ENCODE measurements around the gene CYFIP1. TPM values are rescaled to one million over a fixed set of nuclear protein-coding genes. Genes with fewer than 3 reads are reported as not detected.

CYFIP1 gene
- total RNA-seq, 3 donors from 2014 or later (not counting 1 experiment from before 2014, with no cell fraction given) = 6.4 to 9.2 (median 8.8) TPM

DNA sequence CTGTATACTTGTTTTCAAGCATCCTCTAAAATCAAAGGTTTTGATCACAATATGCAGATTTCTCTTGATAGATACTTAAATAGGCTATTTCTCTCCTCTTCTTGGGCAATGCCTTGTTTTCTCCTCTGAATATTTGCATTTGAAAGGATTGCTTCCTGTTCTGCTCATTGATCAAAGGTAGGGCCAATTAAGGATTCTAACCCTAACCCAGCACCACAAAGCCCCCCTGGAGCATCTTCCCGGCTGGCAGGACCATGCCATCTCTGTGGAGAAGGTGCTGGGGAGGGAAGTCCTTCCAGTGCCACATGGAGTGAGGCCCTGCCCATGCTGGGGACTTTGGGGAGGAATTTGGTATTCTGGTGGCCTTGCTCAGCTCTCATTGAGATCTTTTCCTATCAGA lies 153.0 kb downstream of the CYFIP1 start:
- no peak for ATAC-seq
- no CpG with 5 or more reads among the region's 1 CpG for WGBS (ENCODE audit: insufficient coverage)
- Mint-ChIP-seq H3K4me1 (no peaks in the 10 kb centered on the region), H3K9me3 (no peaks in the 10 kb centered on the region), H3K36me3 (peaks cover 7% of the 10 kb centered on the region), H3K4me3 (no peak overlapping the region), H3K27me3 (ENCODE audit: low read depth in 2 of 2) (no peaks in the 10 kb centered on the region), H3K27ac (no peak overlapping the region)
- Histone ChIP-seq H3K27me3 (ENCODE audit: control insufficient read depth, insufficient read depth, low read length) (no peaks in the 10 kb centered on the region), H3K4me3 (ENCODE audit: low read length) (no peak overlapping the region), H3K9me3 (ENCODE audit: control insufficient read depth, insufficient read depth, low read length) (no peaks in the 10 kb centered on the region), H3K27ac (ENCODE audit: low read length) (no peak overlapping the region), H3K36me3 (ENCODE audit: control insufficient read depth, insufficient read depth, low read length) (peaks cover 17% of the 10 kb centered on the region), H3K4me1 (ENCODE audit: control insufficient read depth, insufficient read depth, low read length) (no peaks in the 10 kb centered on the region)
- TF ChIP-seq, protein P1, sequence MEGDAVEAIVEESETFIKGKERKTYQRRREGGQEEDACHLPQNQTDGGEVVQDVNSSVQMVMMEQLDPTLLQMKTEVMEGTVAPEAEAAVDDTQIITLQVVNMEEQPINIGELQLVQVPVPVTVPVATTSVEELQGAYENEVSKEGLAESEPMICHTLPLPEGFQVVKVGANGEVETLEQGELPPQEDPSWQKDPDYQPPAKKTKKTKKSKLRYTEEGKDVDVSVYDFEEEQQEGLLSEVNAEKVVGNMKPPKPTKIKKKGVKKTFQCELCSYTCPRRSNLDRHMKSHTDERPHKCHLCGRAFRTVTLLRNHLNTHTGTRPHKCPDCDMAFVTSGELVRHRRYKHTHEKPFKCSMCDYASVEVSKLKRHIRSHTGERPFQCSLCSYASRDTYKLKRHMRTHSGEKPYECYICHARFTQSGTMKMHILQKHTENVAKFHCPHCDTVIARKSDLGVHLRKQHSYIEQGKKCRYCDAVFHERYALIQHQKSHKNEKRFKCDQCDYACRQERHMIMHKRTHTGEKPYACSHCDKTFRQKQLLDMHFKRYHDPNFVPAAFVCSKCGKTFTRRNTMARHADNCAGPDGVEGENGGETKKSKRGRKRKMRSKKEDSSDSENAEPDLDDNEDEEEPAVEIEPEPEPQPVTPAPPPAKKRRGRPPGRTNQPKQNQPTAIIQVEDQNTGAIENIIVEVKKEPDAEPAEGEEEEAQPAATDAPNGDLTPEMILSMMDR (IDR thresholded peaks at IDR 0.05) = no peak
- no peak for DNase-seq
- intact Hi-C loops (cut with micrococcal nuclease) = no loop called here

DNA sequence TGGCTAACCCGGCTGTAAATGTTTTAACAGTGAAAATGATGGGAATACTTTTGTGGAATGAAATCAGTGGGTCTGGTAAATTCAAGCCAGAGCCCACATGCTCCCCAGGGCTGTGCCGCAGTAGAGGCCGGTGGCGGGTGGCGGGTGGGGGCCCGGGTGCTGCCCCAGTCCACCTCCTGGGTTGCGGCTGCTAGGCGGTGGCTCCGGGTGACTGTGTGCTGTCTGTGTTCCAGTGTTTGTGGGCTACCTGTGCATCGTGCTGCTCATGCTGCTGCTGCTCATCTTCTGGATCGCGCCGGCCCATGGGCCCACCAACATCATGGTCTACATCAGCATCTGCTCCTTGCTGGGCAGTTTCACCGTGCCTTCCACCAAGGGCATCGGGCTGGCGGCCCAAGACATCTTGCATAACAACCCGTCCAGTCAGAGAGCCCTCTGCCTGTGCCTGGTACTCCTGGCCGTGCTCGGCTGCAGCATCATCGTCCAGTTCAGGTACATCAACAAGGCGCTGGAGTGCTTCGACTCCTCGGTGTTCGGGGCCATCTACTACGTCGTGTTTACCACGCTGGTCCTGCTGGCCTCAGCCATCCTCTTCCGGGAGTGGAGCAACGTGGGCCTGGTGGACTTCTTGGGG lies 156.6 kb downstream of the CYFIP1 start:
- H3K9me3 Mint-ChIP-seq = no peaks in the 10 kb centered on the region
- 97% methylated on average over 29 of the region's 29 CpGs for WGBS (ENCODE audit: insufficient coverage)
- H3K36me3 Mint-ChIP-seq = peaks cover 16% of the 10 kb centered on the region
- H3K9me3 ChIP-seq (ENCODE audit: control insufficient read depth, insufficient read depth, low read length) = no peaks in the 10 kb centered on the region
- no peaks in the 10 kb centered on the region for H3K27me3 ChIP-seq (ENCODE audit: control insufficient read depth, insufficient read depth, low read length)
- H3K4me3 ChIP-seq (ENCODE audit: low read length) = no peak overlapping the region
- H3K36me3 ChIP-seq (ENCODE audit: control insufficient read depth, insufficient read depth, low read length) = peaks cover 22% of the 10 kb centered on the region
- intact Hi-C loops (cut with micrococcal nuclease) = no loop called here
- H3K27ac ChIP-seq (ENCODE audit: low read length) = no peak overlapping the region
- H3K4me3 Mint-ChIP-seq = no peak overlapping the region
- H3K27ac Mint-ChIP-seq = no peak overlapping the region
- H3K27me3 Mint-ChIP-seq (ENCODE audit: low read depth in 2 of 2) = no peaks in the 10 kb centered on the region
- no peak for ATAC-seq
- TF ChIP-seq, protein P1 (IDR thresholded peaks at IDR 0.05) = no peak
- H3K4me1 Mint-ChIP-seq = no peaks in the 10 kb centered on the region
- DNase-seq = no peak
- no peaks in the 10 kb centered on the region for H3K4me1 ChIP-seq (ENCODE audit: control insufficient read depth, insufficient read depth, low read length)

DNA sequence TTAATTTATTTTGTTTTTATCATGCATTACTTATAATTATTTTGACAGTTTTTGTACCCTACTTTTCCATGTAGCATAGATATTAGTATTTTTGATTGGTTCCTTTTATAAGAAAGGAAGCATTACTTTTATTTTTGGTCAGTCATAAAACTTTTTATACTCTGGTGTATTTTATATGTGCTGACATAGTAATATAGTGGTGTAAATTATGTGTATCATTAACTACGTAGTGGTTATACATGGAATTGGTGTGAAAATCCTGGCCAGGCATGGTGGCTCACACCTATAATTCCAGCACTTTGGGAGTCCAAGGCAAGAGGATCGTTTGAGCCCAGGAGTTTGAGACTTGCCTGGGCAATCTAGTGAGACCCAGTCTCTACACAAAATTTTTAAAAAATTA lies 160.5 kb downstream of the CYFIP1 start:
- no peaks in the 10 kb centered on the region for H3K4me1 Mint-ChIP-seq
- no peaks in the 10 kb centered on the region for H3K27me3 Mint-ChIP-seq (ENCODE audit: low read depth in 2 of 2)
- Histone ChIP-seq H3K27ac (ENCODE audit: low read length) (no peak overlapping the region), H3K4me3 (ENCODE audit: low read length) (no peak overlapping the region), H3K27me3 (ENCODE audit: control insufficient read depth, insufficient read depth, low read length) (no peaks in the 10 kb centered on the region), H3K36me3 (ENCODE audit: control insufficient read depth, insufficient read depth, low read length) (peaks cover 15% of the 10 kb centered on the region), H3K9me3 (ENCODE audit: control insufficient read depth, insufficient read depth, low read length) (no peaks in the 10 kb centered on the region), H3K4me1 (ENCODE audit: control insufficient read depth, insufficient read depth, low read length) (no peaks in the 10 kb centered on the region)
- TF ChIP-seq, protein P1 (IDR thresholded peaks at IDR 0.05) = no peak
- WGBS (ENCODE audit: insufficient coverage) = 77% methylated on average over 2 of the region's 2 CpGs
- ATAC-seq (no peak), DNase-seq (no peak)
- no peaks in the 10 kb centered on the region for H3K9me3 Mint-ChIP-seq
- H3K36me3 Mint-ChIP-seq = peaks cover 16% of the 10 kb centered on the region
- intact Hi-C loops (cut with micrococcal nuclease) = no loop called here
- no peak overlapping the region for H3K4me3 Mint-ChIP-seq
- no peak overlapping the region for H3K27ac Mint-ChIP-seq

Other genes starting within 250 kb of the CYFIP1 start
- gene NIPA1, start 193.7 kb downstream of the CYFIP1 start, total RNA-seq = 10 to 100 TPM; 11.3 to 17.8 (median 11.4) TPM
- gene NIPA2, start 141.7 kb downstream of the CYFIP1 start, total RNA-seq = 10 to 100 TPM; 37.3 to 41.3 (median 40.9) TPM
- 10 to 100 TPM; 14.7 to 20.4 (median 17.5) TPM for gene TUBGCP5, start 59.2 kb upstream of the CYFIP1 start, total RNA-seq
- gene GOLGA6L1, start 156.5 kb upstream of the CYFIP1 start, total RNA-seq = not detected

All from natural killer cell (primary cell).